LNCaP clone FGC (cell line): Measurements from ENCODE around the gene ODF2L.

ENCODE experiments used
- DNase-seq: peaks from one replicate; pipeline ENCODE4 v3.0.0-alpha.2; 2011; ENCODE audit warnings: low read depth
- H3K4me3 ChIP-seq: 2 replicates; pipeline ENCODE4 v1.5.1; 2011; ENCODE audit warnings: mild to moderate bottlenecking, low read depth, low read length, control low read depth
- CTCF ChIP-seq: IDR thresholded peaks from 2 replicates; pipeline ENCODE4 v1.5.1; 2012; ENCODE audit warnings: mild to moderate bottlenecking; ENCODE audit not compliant: control insufficient read depth, insufficient read depth; ENCODE audit errors: extremely low read depth

Gene ODF2L

GRCh38 chr1:86377341-86377740, 18.8 kb downstream of the ODF2L start:
- no peak overlapping the region for H3K4me3 ChIP-seq
- DNase-seq: no peak
- TF ChIP-seq CTCF: no peak

GRCh38 chr1:86375688-86376087, 20.4 kb downstream of the ODF2L start:
- no peak for TF ChIP-seq CTCF
- H3K4me3 ChIP-seq: no peak overlapping the region
- DNase-seq: no peak

GRCh38 chr1:86370601-86371022, 25.5 kb downstream of the ODF2L start:
- TF ChIP-seq CTCF: no peak
- H3K4me3 ChIP-seq: no peak overlapping the region
- DNase-seq: no peak

GRCh38 chr1:86365896-86366295, 30.2 kb downstream of the ODF2L start:
- DNase-seq: no peak
- no peak overlapping the region for H3K4me3 ChIP-seq
- TF ChIP-seq CTCF: no peak

GRCh38 chr1:86362807-86363206, 33.3 kb downstream of the ODF2L start:
- no peak for DNase-seq
- H3K4me3 ChIP-seq: no peak overlapping the region
- TF ChIP-seq CTCF: no peak

DNA sequence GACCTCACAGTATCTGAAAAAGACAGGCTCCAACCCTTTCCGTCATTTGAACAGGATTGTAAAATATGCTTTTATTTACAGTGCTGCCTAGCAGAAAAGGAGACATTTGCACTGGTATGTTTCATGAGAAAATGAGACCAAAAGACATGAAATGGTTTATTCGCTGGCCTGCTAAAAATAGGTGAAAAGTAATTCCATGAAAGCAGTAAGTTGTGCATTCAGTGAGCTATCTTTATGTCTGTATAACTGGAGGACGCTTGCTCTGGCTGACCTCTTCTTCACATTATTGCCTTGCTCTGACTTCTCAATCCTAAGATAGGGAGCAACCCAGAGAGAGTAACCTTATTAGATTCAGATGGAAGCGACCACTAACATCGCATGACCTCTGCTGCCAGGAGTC, 38.3 kb downstream of the ODF2L start:
- no peak for DNase-seq
- no peak for TF ChIP-seq CTCF
- H3K4me3 ChIP-seq: no peak overlapping the region

DNA sequence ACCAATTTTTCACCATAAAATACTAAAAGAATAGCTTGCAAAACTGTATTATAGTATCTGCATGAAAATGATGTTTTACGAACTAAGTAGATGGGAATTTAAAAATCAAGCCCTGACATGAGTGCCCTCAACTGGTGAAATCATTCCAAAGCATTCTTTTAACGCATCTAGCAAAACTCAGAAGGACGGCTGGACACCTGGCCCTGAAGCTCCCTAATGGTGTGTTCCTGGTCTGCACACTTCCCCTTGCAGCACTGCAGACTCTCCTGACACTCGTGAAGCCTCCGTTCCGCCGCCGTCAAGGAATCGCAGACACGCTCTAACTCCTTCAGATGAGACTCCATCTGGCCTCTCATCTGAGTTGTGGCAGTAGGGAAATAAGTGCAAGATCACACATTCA, 39.9 kb downstream of the ODF2L start:
- DNase-seq: no peak
- 0 out of 2 replicates have a peak, but pooled peaks have one; percentile 22 for TF ChIP-seq CTCF

More for the DNA sequence above, 39.9 kb downstream of the ODF2L start:
- no peak overlapping the region for H3K4me3 ChIP-seq
